HepG2 (cell line): ENCODE results near the gene ARAP3. TPM values are rescaled to one million over a fixed set of nuclear protein-coding genes. Genes with fewer than 3 reads are reported as not detected.

ENCODE experiments used
- ATAC-seq: fragments of 200-7000 bp; cut with Tn5 transposase; 3 replicates; pipeline ENCODE4 v1.9.1; 2020; ENCODE audit warnings: mild to moderate bottlenecking, moderate library complexity
- BruUV-seq: library from RNA; stranded (reverse); fragments of 400-500 nt; replicated peaks from 2 replicates; lab custom pipeline; 2021; lab: Mats Ljungman, UMichigan
- CTCF ChIA-PET: fragments of 300-600 bp; formaldehyde crosslinking; extraction: SDS; loops from one replicate; lab custom pipeline; 2021; ENCODE audit warnings: low total read pairs, inconsistent platforms, low intra/inter-chr PET ratio; lab: Yijun Ruan, JAX
- POLR2A ChIA-PET: fragments of 350-600 bp; sonication (Branson Sonifier 250); formaldehyde crosslinking; loops from one replicate; lab custom pipeline; 2020; ENCODE audit warnings: antibody characterized with exemption, inconsistent platforms; lab: Yijun Ruan, JAX
- DNase-seq: peaks from one replicate; pipeline ENCODE4 v3.0.0-alpha.2; 2015; ENCODE audit warnings: low spot score
- FAIRE-seq: peaks from 3 replicates; lab custom pipeline; 2011; peaks lifted over from hg19 to GRCh38; lab: Jason Lieb, UNC
- H2AFZ ChIP-seq: one replicate; pipeline ENCODE4 v1.6.1; 2011; ENCODE audit warnings: low read length, inconsistent platforms
- H3K27ac ChIP-seq: fragments of 300-600 bp; 3 replicates; pipeline ENCODE4 v1.8.0; 2011; ENCODE audit warnings: mixed run types, mild to moderate bottlenecking, mixed read lengths, low read length, inconsistent platforms; ENCODE audit not compliant: insufficient read depth; ENCODE audit errors: extremely low read length
- H3K27me3 ChIP-seq, 2 experiments: fragments of 200-600 bp in 1 of 2; 2 replicates in 1 of 2; 3 replicates in 1 of 2; pipeline versions ENCODE4 v1.6.0 to v1.8.0; 2011; ENCODE audit warnings: low read length in 2 of 2, mild to moderate bottlenecking in 2 of 2, moderate library complexity in 2 of 2, inconsistent platforms in 1 of 2; ENCODE audit not compliant: insufficient read depth in 2 of 2, control insufficient read depth in 1 of 2
- H3K36me3 ChIP-seq, 2 experiments: fragments of 200-600 bp in 1 of 2; replicated peaks in 1 of 2; 2 replicates in 1 of 2; 3 replicates in 1 of 2; pipeline versions ENCODE4 v1.5.1 to v1.8.0; 2011; ENCODE audit warnings: low read length in 2 of 2, inconsistent platforms in 1 of 2; ENCODE audit not compliant: insufficient read depth in 2 of 2, control insufficient read depth in 1 of 2
- H3K4me1 ChIP-seq: 2 replicates; pipeline ENCODE4 v1.5.1; 2012; ENCODE audit warnings: low read length, inconsistent platforms; ENCODE audit not compliant: insufficient read depth
- H3K4me2 ChIP-seq: 2 replicates; pipeline ENCODE4 v1.6.0; 2011; ENCODE audit warnings: low read depth, low read length, inconsistent platforms
- H3K4me3 ChIP-seq, 3 experiments: fragments of 200-600 bp in 1 of 3; sonication (generic), shearing (Covaris generic) in 1 of 3; replicated peaks in 1 of 3; 2 replicates each; pipeline ENCODE4 v1.5.1; 2011 to 2016; ENCODE audit warnings: low read length in 3 of 3, inconsistent platforms in 2 of 3, low read depth in 2 of 3, mild to moderate bottlenecking in 2 of 3, control low read depth in 1 of 3, mixed read lengths in 1 of 3; ENCODE audit not compliant: insufficient read depth in 1 of 3
- H3K79me2 ChIP-seq: one replicate; pipeline ENCODE4 v1.6.1; 2011; ENCODE audit warnings: low read length, inconsistent platforms; ENCODE audit not compliant: insufficient read depth
- H3K9ac ChIP-seq: 2 replicates; pipeline ENCODE4 v1.6.0; 2011; ENCODE audit warnings: mild to moderate bottlenecking, low read depth, low read length, inconsistent platforms; ENCODE audit not compliant: insufficient read depth
- H3K9me3 ChIP-seq: 2 replicates; pipeline ENCODE4 v1.5.1; 2012; ENCODE audit warnings: mild to moderate bottlenecking, low read length
- H4K20me1 ChIP-seq: 2 replicates; pipeline ENCODE4 v1.6.0; 2011; ENCODE audit warnings: inconsistent platforms, mild to moderate bottlenecking, low read length, moderate library complexity; ENCODE audit not compliant: insufficient read depth
- ESRRA ChIP-seq: sonication (generic); formaldehyde crosslinking; IDR thresholded peaks from 2 replicates; pipeline ENCODE4 v1.5.1; 2020; ENCODE audit warnings: mild to moderate bottlenecking, low read depth, missing genetic modification reagents
- FOXK1 ChIP-seq: sonication (generic); formaldehyde crosslinking; IDR thresholded peaks from 2 replicates; pipeline ENCODE4 v1.4.0; 2020; ENCODE audit warnings: low read depth, missing genetic modification reagents, borderline replicate concordance
- MXI1 ChIP-seq: IDR thresholded peaks from 3 replicates; pipeline ENCODE4 v1.6.1; 2012; ENCODE audit warnings: low read depth, low read length, inconsistent platforms, borderline replicate concordance
- PBX2 ChIP-seq: IDR thresholded peaks from 2 replicates; pipeline ENCODE4 v1.6.1; 2016; ENCODE audit warnings: control low read depth
- PBX3 ChIP-seq: sonication (generic); formaldehyde crosslinking; IDR thresholded peaks from 2 replicates; pipeline ENCODE4 v1.8.1; 2023; ENCODE audit warnings: missing genetic modification reagents, inconsistent platforms, borderline replicate concordance
- PHF20 ChIP-seq: sonication (generic); formaldehyde crosslinking; IDR thresholded peaks from 2 replicates; pipeline ENCODE4 v1.5.0; 2020; ENCODE audit warnings: mild to moderate bottlenecking, missing genetic modification reagents
- RCOR2 ChIP-seq: IDR thresholded peaks from 2 replicates; pipeline ENCODE4 v1.6.1; 2016; ENCODE audit warnings: missing biosample characterization, missing genetic modification reagents
- YEATS2 ChIP-seq: sonication (generic); formaldehyde crosslinking; IDR thresholded peaks from 2 replicates; pipeline ENCODE4 v1.4.0; 2020; ENCODE audit warnings: missing genetic modification reagents, borderline replicate concordance
- ZBTB3 ChIP-seq: sonication (generic); formaldehyde crosslinking; IDR thresholded peaks from 2 replicates; pipeline ENCODE4 v1.4.0; 2020; ENCODE audit warnings: low read depth, mild to moderate bottlenecking, moderate library complexity, missing genetic modification reagents, borderline replicate concordance
- ZBTB8A ChIP-seq: sonication (generic); formaldehyde crosslinking; IDR thresholded peaks from 2 replicates; pipeline ENCODE4 v1.4.0; 2020; ENCODE audit warnings: mild to moderate bottlenecking, low read depth, missing genetic modification reagents, borderline replicate concordance
- ZNF616 ChIP-seq: sonication (generic); formaldehyde crosslinking; IDR thresholded peaks from 2 replicates; pipeline ENCODE4 v1.5.0; 2020; ENCODE audit warnings: low read depth, mild to moderate bottlenecking, missing genetic modification reagents
- WGBS: methylation state at CpG from one replicate; pipeline ENCODE4 v1.1.6; 2017; ENCODE audit warnings: low lambda C conversion rate; 5-methylcytosine and 5-hydroxymethylcytosine counted together
- in situ Hi-C: cut with HindIII; loops from 2 replicates; pipeline ENCODE4 v1.10.0; 2017; ENCODE audit warnings: low pct_unique_long_range_greater_than_20kb; ENCODE audit not compliant: extremely low pct_ligation_motif_present
- intact Hi-C: fragments of 100-400 bp; cut with micrococcal nuclease; formaldehyde crosslinking; loops from one replicate; pipeline ENCODE4 v1.10.0; 2022; ENCODE audit not compliant: unreplicated experiment
- polyA plus RNA-seq, 8 experiments: library from polyadenylated mRNA; depleted of rRNA in 3 of 8; stranded (reverse) in 7 of 8; unstranded in 1 of 8; fragments of >200 nt; fragmentation: Illumina TruSeq in 4 of 8; extraction: Trizol in 4 of 8; gene quantifications; 2 replicates each; pipeline versions ENCODE4 v1.2.1 to v1.2.3, GENCODE V29; 2011 to 2016; ENCODE audit warnings: low read depth in 4 of 8, missing spikeins in 1 of 8, mixed read lengths in 1 of 8; ENCODE audit not compliant: insufficient read depth in 1 of 8
- total RNA-seq, 5 experiments: library from RNA; depleted of rRNA; stranded (reverse); fragments of >200 nt; fragmentation: Illumina TruSeq; extraction: Trizol; gene quantifications; 2 replicates each; pipeline ENCODE4 v1.2.3, GENCODE V29; 2016; ENCODE audit warnings: low read depth in 1 of 5

The ARAP3 gene
- total and polyA plus RNA-seq, 2 of the 13 experiments (the other 11 are each of a cell fraction or from before 2014, with no cell fraction given), result 0.25 TPM; not detected in 1

GRCh38 chr5:141680178-141680577 lies 1.9 kb downstream of the ARAP3 start:
- peaks cover 0 to 22% of the 10 kb centered on the region in 2 experiments; a peak in 3 of 5 replicates for H3K27me3 ChIP-seq
- DNase-seq (no peak), FAIRE-seq (no peak), ATAC-seq (no peak)
- no peaks in the 10 kb centered on the region for H3K9me3 ChIP-seq
- POLR2A ChIA-PET, result no interaction called here
- intact Hi-C loops, result no loop called here
- BruUV-seq, result no TSS peak
- TF ChIP-seq ZBTB3 (CRISPR knock-in tag), result no peak
- no peak for TF ChIP-seq PHF20 (CRISPR knock-in tag)
- TF ChIP-seq PBX2 (CRISPR knock-in tag), result no peak
- no peak for TF ChIP-seq YEATS2 (CRISPR knock-in tag)
- TF ChIP-seq FOXK1, result no peak
- TF ChIP-seq ESRRA (CRISPR knock-in tag), result no peak
- TF ChIP-seq RCOR2 (CRISPR knock-in tag), result no peak
- TF ChIP-seq PBX3, result no peak
- TF ChIP-seq ZBTB8A (CRISPR knock-in tag), result no peak
- no peak for TF ChIP-seq MXI1
- no peak for TF ChIP-seq ZNF616
- no CpG with 5 or more reads among the region's 16 CpGs for WGBS
- no peak overlapping the region for H3K27ac ChIP-seq
- no peak overlapping the region for H3K9ac ChIP-seq
- CTCF ChIA-PET, result no interaction called here
- H3K4me1 ChIP-seq, result peaks cover 20% of the 10 kb centered on the region
- in situ Hi-C loops, result loop anchor here (25.0 kb wide), 1 partner anchor 457 kb away; no protein-coding TSS in a partner anchor
- H3K79me2 ChIP-seq, result no peaks in the 10 kb centered on the region
- no peak overlapping the region for H3K4me3 ChIP-seq
- H2AFZ ChIP-seq, result no peak overlapping the region
- no peaks in the 10 kb centered on the region for H4K20me1 ChIP-seq
- no peak overlapping the region for H3K4me2 ChIP-seq
- no peaks in the 10 kb centered on the region for H3K36me3 ChIP-seq
